WTC11 (cell line): ENCODE results near the gene MMAB.
A peak's percentile ranks its signal among the peaks of the same experiment; 100 is the strongest.
"Not testable (repeated sequence)": the region's sequence is repeated elsewhere in the genome, so short reads cannot be mapped to it uniquely, and the experiment has no call there.

Source experiments
- ARID4B ChIP-seq: sonication (generic); formaldehyde crosslinking; IDR thresholded peaks from 2 replicates; pipeline ENCODE4 v1.8.0; 2023; ENCODE audit warnings: missing genetic modification reagents, mild to moderate bottlenecking, borderline replicate concordance
- CTCF ChIP-seq: fragments of 200-600 bp; IDR thresholded peaks from 2 replicates; pipeline ENCODE4 v1.8.0; 2022; ENCODE audit warnings: antibody characterized with exemption
- E2F5 ChIP-seq: sonication (generic); formaldehyde crosslinking; IDR thresholded peaks from 2 replicates; pipeline ENCODE4 v1.8.1; 2022; ENCODE audit warnings: mild to moderate bottlenecking, moderate library complexity, missing genetic modification reagents
- IRF2 ChIP-seq: sonication (generic); formaldehyde crosslinking; IDR thresholded peaks from 2 replicates; pipeline ENCODE4 v1.8.0; 2022; ENCODE audit warnings: low read depth, missing genetic modification reagents, borderline replicate concordance
- JAZF1 ChIP-seq: fragments of 250-450 bp; sonication (Bioruptor Pico); IDR thresholded peaks from 2 replicates; pipeline ENCODE4 v1.9.0; 2021; ENCODE audit warnings: moderate library complexity, mild to moderate bottlenecking, inconsistent platforms
- JUN ChIP-seq: sonication (generic); formaldehyde crosslinking; IDR thresholded peaks from 2 replicates; pipeline ENCODE4 v1.8.0; 2023; ENCODE audit warnings: mild to moderate bottlenecking, missing genetic modification reagents
- ZNF121 ChIP-seq: sonication (generic); formaldehyde crosslinking; IDR thresholded peaks from 2 replicates; pipeline ENCODE4 v1.8.0; 2023; ENCODE audit warnings: missing genetic modification reagents
- ZNF232 ChIP-seq: sonication (generic); formaldehyde crosslinking; IDR thresholded peaks from 2 replicates; pipeline ENCODE4 v1.8.0; 2022; ENCODE audit warnings: mild to moderate bottlenecking, missing genetic modification reagents
- ZNF263 ChIP-seq: sonication (generic); formaldehyde crosslinking; IDR thresholded peaks from 2 replicates; pipeline ENCODE4 v1.8.1; 2022; ENCODE audit warnings: low read depth, mild to moderate bottlenecking, moderate library complexity, missing genetic modification reagents
- TF ChIP-seq, protein P1 (sequence below): sonication (generic); formaldehyde crosslinking; IDR thresholded peaks from 2 replicates; pipeline ENCODE4 v1.8.0; 2022; ENCODE audit warnings: mild to moderate bottlenecking, missing genetic modification reagents
- TF ChIP-seq, protein P2 (sequence below): sonication (generic); formaldehyde crosslinking; IDR thresholded peaks from 2 replicates; pipeline ENCODE4 v1.8.0; 2022; ENCODE audit warnings: mild to moderate bottlenecking, missing genetic modification reagents

- TF ChIP-seq E2F5 (CRISPR knock-in tag); JAZF1; JUN (CRISPR knock-in tag); CTCF; ZNF232; ARID4B (CRISPR knock-in tag); ZNF263; IRF2 (CRISPR knock-in tag): not testable (repeated sequence)
- TF ChIP-seq ZNF121 (CRISPR knock-in tag): 0 out of 2 replicates have a peak, but pooled peaks have one; percentile 15
- TF ChIP-seq, protein P1, sequence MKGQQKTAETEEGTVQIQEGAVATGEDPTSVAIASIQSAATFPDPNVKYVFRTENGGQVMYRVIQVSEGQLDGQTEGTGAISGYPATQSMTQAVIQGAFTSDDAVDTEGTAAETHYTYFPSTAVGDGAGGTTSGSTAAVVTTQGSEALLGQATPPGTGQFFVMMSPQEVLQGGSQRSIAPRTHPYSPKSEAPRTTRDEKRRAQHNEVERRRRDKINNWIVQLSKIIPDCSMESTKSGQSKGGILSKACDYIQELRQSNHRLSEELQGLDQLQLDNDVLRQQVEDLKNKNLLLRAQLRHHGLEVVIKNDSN (CRISPR knock-in tag): not testable (repeated sequence)
- TF ChIP-seq, protein P2, sequence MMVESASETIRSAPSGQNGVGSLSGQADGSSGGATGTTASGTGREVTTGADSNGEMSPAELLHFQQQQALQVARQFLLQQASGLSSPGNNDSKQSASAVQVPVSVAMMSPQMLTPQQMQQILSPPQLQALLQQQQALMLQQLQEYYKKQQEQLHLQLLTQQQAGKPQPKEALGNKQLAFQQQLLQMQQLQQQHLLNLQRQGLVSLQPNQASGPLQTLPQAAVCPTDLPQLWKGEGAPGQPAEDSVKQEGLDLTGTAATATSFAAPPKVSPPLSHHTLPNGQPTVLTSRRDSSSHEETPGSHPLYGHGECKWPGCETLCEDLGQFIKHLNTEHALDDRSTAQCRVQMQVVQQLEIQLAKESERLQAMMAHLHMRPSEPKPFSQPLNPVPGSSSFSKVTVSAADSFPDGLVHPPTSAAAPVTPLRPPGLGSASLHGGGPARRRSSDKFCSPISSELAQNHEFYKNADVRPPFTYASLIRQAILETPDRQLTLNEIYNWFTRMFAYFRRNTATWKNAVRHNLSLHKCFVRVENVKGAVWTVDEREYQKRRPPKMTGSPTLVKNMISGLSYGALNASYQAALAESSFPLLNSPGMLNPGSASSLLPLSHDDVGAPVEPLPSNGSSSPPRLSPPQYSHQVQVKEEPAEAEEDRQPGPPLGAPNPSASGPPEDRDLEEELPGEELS: not testable (repeated sequence)
Measured at GRCh38 chr12:109602132-109602531, 28.8 kb upstream of the MMAB start.
